ENCODE data around the gene FNDC5.

DNA sequence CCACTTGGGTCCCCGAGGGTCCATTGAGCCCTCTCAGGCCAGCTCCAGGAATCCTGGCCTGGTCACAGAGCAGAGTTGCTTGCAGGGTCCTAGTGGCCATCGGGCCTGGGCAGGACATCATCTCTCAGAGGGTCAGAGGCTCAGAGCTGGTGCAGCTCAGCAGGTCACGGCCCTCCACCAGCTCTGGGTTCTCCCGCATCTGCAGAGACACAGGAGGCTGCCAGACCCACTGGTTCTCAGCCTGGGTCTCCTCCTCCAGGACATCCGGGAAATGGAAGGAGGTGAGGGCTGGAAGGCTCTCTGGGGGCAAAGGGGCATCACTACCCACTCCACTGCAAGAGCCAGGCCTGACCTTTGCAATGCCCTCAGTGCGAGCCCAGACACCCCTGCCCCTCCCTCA, 24.0 kb upstream of the FNDC5 start:
- TF ChIP-seq, protein P1, sequence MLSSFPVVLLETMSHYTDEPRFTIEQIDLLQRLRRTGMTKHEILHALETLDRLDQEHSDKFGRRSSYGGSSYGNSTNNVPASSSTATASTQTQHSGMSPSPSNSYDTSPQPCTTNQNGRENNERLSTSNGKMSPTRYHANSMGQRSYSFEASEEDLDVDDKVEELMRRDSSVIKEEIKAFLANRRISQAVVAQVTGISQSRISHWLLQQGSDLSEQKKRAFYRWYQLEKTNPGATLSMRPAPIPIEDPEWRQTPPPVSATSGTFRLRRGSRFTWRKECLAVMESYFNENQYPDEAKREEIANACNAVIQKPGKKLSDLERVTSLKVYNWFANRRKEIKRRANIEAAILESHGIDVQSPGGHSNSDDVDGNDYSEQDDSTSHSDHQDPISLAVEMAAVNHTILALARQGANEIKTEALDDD (IDR thresholded peaks at IDR 0.05), result no peak
- TF ChIP-seq CTCF (IDR thresholded peaks at IDR 0.05 in 2 of 3, conservative IDR thresholded peaks at IDR 0.05 in 1 of 3; ENCODE audit: insufficient read depth in 2 of 3, low read depth in 1 of 3, low read length in 3 of 3) (no peak), EHMT2 (IDR thresholded peaks at IDR 0.05) (no peak), EZH2 (IDR thresholded peaks at IDR 0.05; ENCODE audit: borderline replicate concordance, low read depth, low read length) (no peak), GATA2 (CRISPR knock-in tag; IDR thresholded peaks at IDR 0.05) (no peak), CHCHD3 (CRISPR knock-in tag; IDR thresholded peaks at IDR 0.05) (no peak), NBN (IDR thresholded peaks at IDR 0.05; ENCODE audit: low read depth) (no peak), GABPA (tag; conservative IDR thresholded peaks at IDR 0.05; ENCODE audit: low read depth) (no peak), ZNF143 (CRISPR knock-in tag; IDR thresholded peaks at IDR 0.05) (no peak), ZC3H4 (CRISPR knock-in tag; IDR thresholded peaks at IDR 0.05; ENCODE audit: borderline replicate concordance) (no peak), ZFP36 (IDR thresholded peaks at IDR 0.05; ENCODE audit: low read depth, low read length, partially characterized antibody) (no peak), KLF6 (CRISPR knock-in tag; IDR thresholded peaks at IDR 0.05; ENCODE audit: borderline replicate concordance) (no peak)

Measured in K562 (cell line).